Left ventricle myocardium inferior (tissue), 1 donor: ENCODE results near the gene SYNGR1. TPM values are rescaled to one million over a fixed set of nuclear protein-coding genes. Genes with fewer than 3 reads are reported as not detected.

Experiments
- DNase-seq: peaks from one replicate; pipeline ENCODE4 v3.0.0-alpha.2; 2020
- H3K27ac ChIP-seq: fragments of 200-600 bp; replicated peaks from 2 replicates; pipeline ENCODE4 v1.8.0; 2021
- H3K27me3 ChIP-seq: fragments of 200-600 bp; 2 replicates; pipeline ENCODE4 v1.8.0; 2021; ENCODE audit warnings: low read depth
- H3K36me3 ChIP-seq: fragments of 200-600 bp; 2 replicates; pipeline ENCODE4 v1.8.0; 2021
- H3K4me1 ChIP-seq: fragments of 200-600 bp; 2 replicates; pipeline ENCODE4 v1.8.0; 2021
- H3K4me3 ChIP-seq: fragments of 200-600 bp; 2 replicates; pipeline ENCODE4 v1.8.0; 2021; ENCODE audit warnings: mild to moderate bottlenecking, moderate library complexity
- H3K9me3 ChIP-seq: fragments of 200-600 bp; replicated peaks from 2 replicates; pipeline ENCODE4 v1.8.0; 2021
- intact Hi-C: fragments of 100-400 bp; cut with micrococcal nuclease; formaldehyde crosslinking; loops from one replicate; pipeline ENCODE4 v1.11.0; 2022
- total RNA-seq: library from RNA; stranded (reverse); fragmentation: NEBNext Ultra II Directional; extraction: Animal tissue kit (Norgen Biotek cat#: 25700); gene quantifications from one replicate; pipeline ENCODE4 v1.2.1, GENCODE V29; 2021
- TF ChIP-seq, protein P1 (sequence below): fragments of 200-600 bp; IDR thresholded peaks from 2 replicates; pipeline ENCODE4 v1.8.0; 2021; ENCODE audit warnings: antibody characterized with exemption, mild to moderate bottlenecking, borderline replicate concordance
- donor health status: DM: no; HTN: yes; CAD: no; lungs with severe emphysema.

Gene SYNGR1
- total RNA-seq, 1 donor from 2014 or later, result 37.7 TPM

- TF ChIP-seq, protein P1, sequence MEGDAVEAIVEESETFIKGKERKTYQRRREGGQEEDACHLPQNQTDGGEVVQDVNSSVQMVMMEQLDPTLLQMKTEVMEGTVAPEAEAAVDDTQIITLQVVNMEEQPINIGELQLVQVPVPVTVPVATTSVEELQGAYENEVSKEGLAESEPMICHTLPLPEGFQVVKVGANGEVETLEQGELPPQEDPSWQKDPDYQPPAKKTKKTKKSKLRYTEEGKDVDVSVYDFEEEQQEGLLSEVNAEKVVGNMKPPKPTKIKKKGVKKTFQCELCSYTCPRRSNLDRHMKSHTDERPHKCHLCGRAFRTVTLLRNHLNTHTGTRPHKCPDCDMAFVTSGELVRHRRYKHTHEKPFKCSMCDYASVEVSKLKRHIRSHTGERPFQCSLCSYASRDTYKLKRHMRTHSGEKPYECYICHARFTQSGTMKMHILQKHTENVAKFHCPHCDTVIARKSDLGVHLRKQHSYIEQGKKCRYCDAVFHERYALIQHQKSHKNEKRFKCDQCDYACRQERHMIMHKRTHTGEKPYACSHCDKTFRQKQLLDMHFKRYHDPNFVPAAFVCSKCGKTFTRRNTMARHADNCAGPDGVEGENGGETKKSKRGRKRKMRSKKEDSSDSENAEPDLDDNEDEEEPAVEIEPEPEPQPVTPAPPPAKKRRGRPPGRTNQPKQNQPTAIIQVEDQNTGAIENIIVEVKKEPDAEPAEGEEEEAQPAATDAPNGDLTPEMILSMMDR, result peak; percentile 37
- no peak for DNase-seq
- no peaks in the 10 kb centered on the region for H3K27me3 ChIP-seq
- H3K27ac ChIP-seq, result peak overlapping the region; percentile 93
- H3K4me3 ChIP-seq, result peak overlapping the region; percentile 6
- H3K4me1 ChIP-seq, result peaks cover 98% of the 10 kb centered on the region
- H3K9me3 ChIP-seq, result no peaks in the 10 kb centered on the region
- intact Hi-C loops, result loop anchor here (5.0 kb wide), 1 partner anchor 142 kb away; no protein-coding TSS in a partner anchor
- peaks cover 68% of the 10 kb centered on the region for H3K36me3 ChIP-seq
Observed at GRCh38 chr22:39314251-39314971, 35.4 kb upstream of the SYNGR1 start.

GRCh38 chr22:39315389-39315788 lies 34.4 kb upstream of the SYNGR1 start:
- H3K4me3 ChIP-seq, result no peak overlapping the region

GRCh38 chr22:39316440-39317083 lies 33.2 kb upstream of the SYNGR1 start:
- Histone ChIP-seq H3K27me3 (no peaks in the 10 kb centered on the region), H3K27ac (peak overlapping the region; percentile 93), H3K36me3 (peaks cover 66% of the 10 kb centered on the region), H3K4me1 (peaks cover 83% of the 10 kb centered on the region), H3K9me3 (no peaks in the 10 kb centered on the region), H3K4me3 (peak overlapping the region; percentile 87)
- DNase-seq, result peak; percentile 61
- TF ChIP-seq, protein P1, result peak; percentile 85
- intact Hi-C loops, result no loop called here

More at GRCh38 chr22:39315389-39315788, 34.4 kb upstream of the SYNGR1 start:
- Histone ChIP-seq H3K36me3 (peaks cover 68% of the 10 kb centered on the region), H3K27me3 (no peaks in the 10 kb centered on the region), H3K4me1 (peaks cover 93% of the 10 kb centered on the region), H3K27ac (peak overlapping the region; percentile 93), H3K9me3 (no peaks in the 10 kb centered on the region)
- TF ChIP-seq, protein P1, result no peak
- intact Hi-C loops, result no loop called here
- DNase-seq, result no peak

DNA sequence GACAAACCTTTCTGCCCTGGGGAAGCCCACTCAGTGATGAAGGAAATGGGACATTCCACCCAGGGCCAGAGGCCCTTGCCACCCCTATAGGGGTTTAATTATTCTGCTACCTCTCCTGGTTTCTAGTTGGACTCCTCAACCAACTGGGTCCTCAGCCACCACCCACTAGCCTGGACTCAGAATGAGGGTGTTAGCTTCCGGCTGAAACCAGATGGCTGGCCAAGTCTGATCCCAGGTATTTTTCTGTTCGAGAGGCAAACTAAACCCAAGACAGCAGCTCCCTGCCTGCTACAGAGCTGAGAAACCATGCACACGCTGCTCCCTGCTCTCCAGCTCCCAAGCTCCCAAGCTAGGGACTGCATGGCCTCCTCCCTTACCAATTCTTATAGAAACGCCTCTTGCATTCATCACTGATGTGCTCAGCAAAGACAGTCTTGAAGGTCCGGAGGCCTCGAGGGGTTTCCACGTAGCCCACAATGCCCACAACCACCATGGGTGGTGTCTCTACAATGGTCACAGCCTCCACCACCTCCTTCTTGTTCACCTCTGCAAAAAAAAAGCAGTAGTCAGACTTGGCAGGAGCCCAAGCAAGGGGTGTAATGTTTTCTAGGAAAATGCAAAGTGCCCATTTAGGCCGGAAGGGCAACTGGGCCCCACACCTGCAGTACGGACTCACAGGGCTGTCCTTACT lies 32.6 kb upstream of the SYNGR1 start:
- no peak for DNase-seq
- Histone ChIP-seq H3K4me3 (peak overlapping the region; percentile 87), H3K9me3 (no peaks in the 10 kb centered on the region), H3K4me1 (peaks cover 77% of the 10 kb centered on the region), H3K27me3 (no peaks in the 10 kb centered on the region), H3K27ac (peak overlapping the region; percentile 93), H3K36me3 (peaks cover 60% of the 10 kb centered on the region)
- TF ChIP-seq, protein P1, result no peak
- intact Hi-C loops, result no loop called here

GRCh38 chr22:39317775-39318506 lies 31.9 kb upstream of the SYNGR1 start:
- Histone ChIP-seq H3K36me3 (peaks cover 53% of the 10 kb centered on the region), H3K27ac (peak overlapping the region; percentile 93), H3K4me1 (peaks cover 72% of the 10 kb centered on the region), H3K9me3 (no peaks in the 10 kb centered on the region), H3K27me3 (no peaks in the 10 kb centered on the region), H3K4me3 (peak overlapping the region; percentile 87)
- intact Hi-C loops, result no loop called here
- DNase-seq, result no peak
- TF ChIP-seq, protein P1, result no peak
